Neural progenitor cell (in vitro differentiated cells): ENCODE measurements around the gene IQCK. TPM values are rescaled to one million over a fixed set of nuclear protein-coding genes. Genes with fewer than 3 reads are reported as not detected.

Source experiments
- DNase-seq: peaks from one replicate; pipeline ENCODE4 v3.0.0-alpha.2; 2016; ENCODE audit warnings: low spot score
- H2AFZ ChIP-seq: fragments of 200-600 bp; sonication (generic); replicated peaks from 2 replicates; pipeline ENCODE4 v1.6.1; 2016; ENCODE audit warnings: antibody characterized with exemption
- H3F3A ChIP-seq: fragments of 200-600 bp; sonication (generic); 2 replicates; pipeline ENCODE4 v1.6.1; 2016; ENCODE audit warnings: antibody characterized with exemption, low read depth
- H3K27ac ChIP-seq: fragments of 200-600 bp; sonication (generic); 2 replicates; pipeline ENCODE4 v1.5.1; 2016; ENCODE audit warnings: mild to moderate bottlenecking
- H3K27me3 ChIP-seq: fragments of 200-600 bp; sonication (generic); 2 replicates; pipeline ENCODE4 v1.6.1; 2016; ENCODE audit warnings: mild to moderate bottlenecking, moderate library complexity
- H3K36me3 ChIP-seq: fragments of 200-600 bp; sonication (generic); 2 replicates; pipeline ENCODE4 v1.5.1; 2016
- H3K4me1 ChIP-seq: fragments of 200-600 bp; sonication (generic); 2 replicates; pipeline ENCODE4 v1.6.1; 2016; ENCODE audit warnings: mixed run types
- H3K4me2 ChIP-seq: fragments of 200-600 bp; sonication (generic); 2 replicates; pipeline ENCODE4 v1.6.1; 2016
- H3K4me3 ChIP-seq: fragments of 200-600 bp; sonication (generic); 2 replicates; pipeline ENCODE4 v1.5.1; 2016
- H3K79me2 ChIP-seq: fragments of 200-600 bp; sonication (generic); 2 replicates; pipeline ENCODE4 v1.6.1; 2016; ENCODE audit warnings: low read depth
- H3K9ac ChIP-seq: fragments of 200-600 bp; sonication (generic); 2 replicates; pipeline ENCODE4 v1.6.1; 2016
- H3K9me3 ChIP-seq: fragments of 200-600 bp; sonication (generic); 2 replicates; pipeline ENCODE4 v1.5.1; 2016; ENCODE audit warnings: low read depth
- H4K20me1 ChIP-seq: fragments of 200-600 bp; sonication (generic); 2 replicates; pipeline ENCODE4 v1.6.1; 2016; ENCODE audit warnings: low read depth
- H3K27ac Mint-ChIP-seq: 3 replicates; pipeline ENCODE4 v1.8.0; 2021; ENCODE audit warnings: mixed read lengths
- H3K27me3 Mint-ChIP-seq: 2 replicates; pipeline ENCODE4 v1.8.0; 2022; ENCODE audit warnings: low read depth, mild to moderate bottlenecking, inconsistent platforms, moderate library complexity, mixed read lengths; ENCODE audit not compliant: insufficient read depth
- H3K36me3 Mint-ChIP-seq: 3 replicates; pipeline ENCODE4 v1.8.0; 2021; ENCODE audit warnings: mixed read lengths
- H3K4me1 Mint-ChIP-seq: 3 replicates; pipeline ENCODE4 v1.8.0; 2021; ENCODE audit warnings: mixed read lengths
- H3K4me3 Mint-ChIP-seq: 3 replicates; pipeline ENCODE4 v1.8.0; 2021; ENCODE audit warnings: mild to moderate bottlenecking, moderate library complexity, mixed read lengths
- H3K9me3 Mint-ChIP-seq: 3 replicates; pipeline ENCODE4 v1.8.0; 2020; ENCODE audit warnings: mixed read lengths
- CTCF ChIP-seq: fragments of 200-600 bp; sonication (generic); IDR thresholded peaks from 2 replicates; pipeline ENCODE4 v1.5.1; 2017; ENCODE audit warnings: antibody characterized with exemption, mild to moderate bottlenecking
- EZH2 ChIP-seq: fragments of 200-600 bp; sonication (generic); IDR thresholded peaks from 2 replicates; pipeline ENCODE4 v1.6.1; 2017; ENCODE audit warnings: antibody characterized with exemption, mild to moderate bottlenecking, moderate library complexity
- EZH2phosphoT487 ChIP-seq: fragments of 200-600 bp; sonication (generic); IDR thresholded peaks from 2 replicates; pipeline ENCODE4 v1.6.1; 2017; ENCODE audit warnings: antibody characterized with exemption
- total RNA-seq: library from RNA; depleted of rRNA; stranded (reverse); fragments of >200 nt; gene quantifications from 2 replicates; pipeline ENCODE4 v1.2.3, GENCODE V29; 2015; ENCODE audit warnings: low replicate concordance

The IQCK gene
- total RNA-seq, 1 donor from 2014 or later = 22.1 TPM

GRCh38 chr16:19871721-19872120 is 153.7 kb downstream of the IQCK start:
- peaks cover 2% of the 10 kb centered on the region for H3K27me3 Mint-ChIP-seq
- Histone ChIP-seq H4K20me1 (peaks cover 27% of the 10 kb centered on the region), H3K27me3 (no peaks in the 10 kb centered on the region), H3K9me3 (no peaks in the 10 kb centered on the region), H3K27ac (no peak overlapping the region), H3K79me2 (peaks cover 99% of the 10 kb centered on the region), H3K4me3 (no peak overlapping the region), H3F3A (peaks cover 15% of the 10 kb centered on the region), H3K9ac (no peak overlapping the region), H2AFZ (no peak overlapping the region), H3K4me1 (peaks cover 19% of the 10 kb centered on the region), H3K4me2 (no peak overlapping the region), H3K36me3 (no peaks in the 10 kb centered on the region)
- no peak overlapping the region for H3K4me3 Mint-ChIP-seq
- DNase-seq = no peak
- no peak for TF ChIP-seq EZH2phosphoT487
- TF ChIP-seq EZH2 = no peak
- TF ChIP-seq CTCF = no peak
- peaks cover 42% of the 10 kb centered on the region for H3K36me3 Mint-ChIP-seq
- no peaks in the 10 kb centered on the region for H3K9me3 Mint-ChIP-seq
- H3K27ac Mint-ChIP-seq = no peak overlapping the region
- peaks cover 30% of the 10 kb centered on the region for H3K4me1 Mint-ChIP-seq

GRCh38 chr16:19872179-19872863 is 154.2 kb downstream of the IQCK start:
- Histone ChIP-seq H3K9ac (no peak overlapping the region), H3K4me1 (peaks cover 20% of the 10 kb centered on the region), H3K27ac (no peak overlapping the region), H3F3A (peaks cover 21% of the 10 kb centered on the region), H3K4me2 (no peak overlapping the region), H4K20me1 (peaks cover 32% of the 10 kb centered on the region), H3K79me2 (peaks cover 99% of the 10 kb centered on the region), H3K27me3 (no peaks in the 10 kb centered on the region), H2AFZ (no peak overlapping the region), H3K4me3 (no peak overlapping the region), H3K36me3 (no peaks in the 10 kb centered on the region), H3K9me3 (no peaks in the 10 kb centered on the region)
- Mint-ChIP-seq H3K27me3 (peaks cover 2% of the 10 kb centered on the region), H3K27ac (no peak overlapping the region), H3K9me3 (no peaks in the 10 kb centered on the region), H3K4me1 (peaks cover 35% of the 10 kb centered on the region), H3K36me3 (peaks cover 40% of the 10 kb centered on the region), H3K4me3 (no peak overlapping the region)
- DNase-seq = no peak
- no peak for TF ChIP-seq EZH2
- no peak for TF ChIP-seq CTCF
- no peak for TF ChIP-seq EZH2phosphoT487

DNA sequence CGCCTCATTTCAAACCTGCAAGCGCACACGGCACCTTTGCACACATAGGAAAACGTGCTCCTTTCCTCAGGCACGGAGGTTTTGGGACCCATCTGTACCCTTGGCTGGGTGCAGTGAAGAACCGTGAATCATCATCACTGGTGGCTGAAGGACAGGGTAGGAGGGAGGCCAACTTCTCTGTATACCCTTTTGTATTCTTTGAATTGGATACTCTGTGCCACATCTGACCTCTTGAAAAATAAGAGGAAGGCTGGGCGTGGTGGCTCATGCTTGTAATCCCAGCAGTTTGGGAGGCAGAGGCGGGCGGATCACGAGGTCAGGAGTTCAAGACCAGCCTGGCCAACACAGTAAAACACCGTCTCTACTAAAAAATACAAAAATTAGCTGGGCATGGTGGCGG is 154.9 kb downstream of the IQCK start:
- Mint-ChIP-seq H3K4me1 (peaks cover 39% of the 10 kb centered on the region), H3K4me3 (no peak overlapping the region), H3K36me3 (peaks cover 40% of the 10 kb centered on the region), H3K27me3 (no peaks in the 10 kb centered on the region), H3K27ac (no peak overlapping the region), H3K9me3 (no peaks in the 10 kb centered on the region)
- H2AFZ ChIP-seq = no peak overlapping the region
- DNase-seq = no peak
- H3K27ac ChIP-seq = no peak overlapping the region
- no peak overlapping the region for H3K4me3 ChIP-seq
- peaks cover 23% of the 10 kb centered on the region for H3F3A ChIP-seq
- H4K20me1 ChIP-seq = peaks cover 38% of the 10 kb centered on the region
- no peaks in the 10 kb centered on the region for H3K36me3 ChIP-seq
- H3K79me2 ChIP-seq = peaks cover 99% of the 10 kb centered on the region
- H3K9me3 ChIP-seq = no peaks in the 10 kb centered on the region
- H3K27me3 ChIP-seq = no peaks in the 10 kb centered on the region
- no peak overlapping the region for H3K9ac ChIP-seq
- TF ChIP-seq CTCF (no peak), EZH2phosphoT487 (no peak), EZH2 (no peak)
- H3K4me1 ChIP-seq = peaks cover 20% of the 10 kb centered on the region
- H3K4me2 ChIP-seq = no peak overlapping the region
